Mesenchymal stem cell (in vitro differentiated cells and primary cell): ENCODE results near the gene SIGLEC5.

Experiments used
- DNase-seq: peaks from one replicate; pipeline ENCODE4 v3.0.0-alpha.2; 2013
- H2AFZ ChIP-seq: one replicate; pipeline ENCODE4 v1.6.1; 2013; ENCODE audit warnings: low read depth, mild to moderate bottlenecking, control low read depth, inconsistent platforms, low read length, moderate library complexity
- H2AK5ac ChIP-seq: 2 replicates; pipeline ENCODE4 v1.6.1; 2013; ENCODE audit warnings: low read length, moderate library complexity, mild to moderate bottlenecking, inconsistent platforms; ENCODE audit not compliant: severe bottlenecking
- H2BK120ac ChIP-seq: one replicate; pipeline ENCODE4 v1.6.1; 2013; ENCODE audit warnings: low read depth, mild to moderate bottlenecking, inconsistent platforms, low read length, moderate library complexity
- H2BK12ac ChIP-seq, 2 experiments: one replicate each; pipeline ENCODE4 v1.6.1; 2013; ENCODE audit warnings: inconsistent platforms in 2 of 2, low read length in 2 of 2, mild to moderate bottlenecking in 2 of 2, moderate library complexity in 2 of 2, control low read depth in 1 of 2
- H2BK15ac ChIP-seq: one replicate; pipeline ENCODE4 v1.6.1; 2013; ENCODE audit warnings: mild to moderate bottlenecking, low read depth, inconsistent platforms; ENCODE audit not compliant: poor library complexity, severe bottlenecking
- H2BK5ac ChIP-seq: 2 replicates; pipeline ENCODE4 v1.6.1; 2013; ENCODE audit warnings: low read depth, mild to moderate bottlenecking, low read length, control low read depth, inconsistent platforms; ENCODE audit not compliant: poor library complexity, severe bottlenecking
- H3K14ac ChIP-seq, 2 experiments: one replicate each; pipeline ENCODE4 v1.6.1; 2013; ENCODE audit warnings: inconsistent platforms in 2 of 2, low read length in 2 of 2, control low read depth in 1 of 2, mild to moderate bottlenecking in 1 of 2, moderate library complexity in 1 of 2
- H3K18ac ChIP-seq, 2 experiments: one replicate each; pipeline ENCODE4 v1.6.1; 2013; ENCODE audit warnings: inconsistent platforms in 2 of 2, low read length in 2 of 2, control low read depth in 1 of 2, low read depth in 1 of 2, mild to moderate bottlenecking in 1 of 2
- H3K23ac ChIP-seq, 2 experiments: one replicate each; pipeline ENCODE4 v1.6.1; 2013; ENCODE audit warnings: inconsistent platforms in 2 of 2, low read length in 2 of 2, mild to moderate bottlenecking in 2 of 2, moderate library complexity in 2 of 2, control low read depth in 1 of 2
- H3K27ac ChIP-seq: 2 replicates; pipeline ENCODE4 v1.5.1; 2013; ENCODE audit warnings: mild to moderate bottlenecking, moderate library complexity, low read length, control low read depth, inconsistent platforms; ENCODE audit not compliant: poor library complexity, severe bottlenecking
- H3K27me3 ChIP-seq, 2 experiments: 2 replicates each; pipeline versions ENCODE4 v1.6.1 to v1.7.0; 2013; ENCODE audit warnings: low read length in 2 of 2, mild to moderate bottlenecking in 2 of 2, moderate library complexity in 2 of 2, control low read depth in 1 of 2, inconsistent platforms in 1 of 2; ENCODE audit not compliant: control insufficient read depth in 1 of 2, insufficient read depth in 1 of 2
- H3K36me3 ChIP-seq, 2 experiments: 2 replicates each; pipeline versions ENCODE4 v1.6.1 to v1.7.0; 2013; ENCODE audit warnings: low read length in 2 of 2, control low read depth in 1 of 2, inconsistent platforms in 1 of 2, low read depth in 1 of 2, mild to moderate bottlenecking in 1 of 2; ENCODE audit not compliant: insufficient read depth in 2 of 2, control insufficient read depth in 1 of 2
- H3K4ac ChIP-seq, 2 experiments: one replicate each; pipeline ENCODE4 v1.6.1; 2013; ENCODE audit warnings: inconsistent platforms in 2 of 2, low read length in 2 of 2, mild to moderate bottlenecking in 2 of 2, moderate library complexity in 2 of 2, control low read depth in 1 of 2, low read depth in 1 of 2
- H3K4me1 ChIP-seq: 2 replicates; pipeline ENCODE4 v1.6.1; 2013; ENCODE audit warnings: low read depth, low read length, control low read depth; ENCODE audit not compliant: control insufficient read depth, insufficient read depth
- H3K4me2 ChIP-seq: 2 replicates; pipeline ENCODE4 v1.6.1; 2013; ENCODE audit warnings: low read length, mild to moderate bottlenecking, inconsistent platforms; ENCODE audit not compliant: poor library complexity, severe bottlenecking
- H3K4me3 ChIP-seq, 2 experiments: 2 replicates each; pipeline versions ENCODE4 v1.5.1 to v1.7.0; 2013; ENCODE audit warnings: low read length in 2 of 2, mild to moderate bottlenecking in 2 of 2, control low read depth in 1 of 2, low read depth in 1 of 2; ENCODE audit not compliant: insufficient read depth in 1 of 2
- H3K79me1 ChIP-seq: replicated peaks from 2 replicates; pipeline ENCODE4 v1.6.1; 2013; ENCODE audit warnings: mild to moderate bottlenecking, control low read depth, low read length, inconsistent platforms; ENCODE audit not compliant: poor library complexity, severe bottlenecking
- H3K9ac ChIP-seq: 2 replicates; pipeline ENCODE4 v1.7.0; 2013; ENCODE audit warnings: mild to moderate bottlenecking, low read length, moderate library complexity
- H3K9me3 ChIP-seq: 2 replicates; pipeline ENCODE4 v1.7.0; 2013; ENCODE audit warnings: mild to moderate bottlenecking, low read length; ENCODE audit not compliant: control insufficient read depth
- H4K8ac ChIP-seq: one replicate; pipeline ENCODE4 v1.6.1; 2013; ENCODE audit warnings: inconsistent platforms, mild to moderate bottlenecking, low read length, moderate library complexity
- H4K91ac ChIP-seq: one replicate; pipeline ENCODE4 v1.6.1; 2013; ENCODE audit warnings: mild to moderate bottlenecking, low read length, inconsistent platforms
- WGBS: methylation state at CpG from one replicate; pipeline ENCODE4 v1.1.7; 2013; ENCODE audit warnings: mixed read lengths; 5-methylcytosine and 5-hydroxymethylcytosine counted together

The SIGLEC5 gene

GRCh38 chr19:51589511-51589910 lies 40.7 kb downstream of the SIGLEC5 start:
- 100% methylated on average over 2 of the region's 2 CpGs for WGBS
- H3K4ac ChIP-seq = no peak overlapping the region

GRCh38 chr19:51587264-51588191 lies 42.7 kb downstream of the SIGLEC5 start:
- no peak overlapping the region for H4K91ac ChIP-seq
- no peak overlapping the region for H2BK5ac ChIP-seq
- no peaks in the 10 kb centered on the region for H3K27me3 ChIP-seq
- no peak overlapping the region for H4K8ac ChIP-seq
- no peak overlapping the region for H2BK12ac ChIP-seq
- peak overlapping the region in 1 of 2 experiments; percentile 32 for H3K4me3 ChIP-seq
- 96% methylated on average over 9 of the region's 9 CpGs for WGBS
- H3K9ac ChIP-seq = no peak overlapping the region
- no peak overlapping the region for H3K23ac ChIP-seq
- no peaks in the 10 kb centered on the region for H3K4me1 ChIP-seq
- H3K4ac ChIP-seq = no peak overlapping the region
- DNase-seq = no peak
- no peak overlapping the region for H3K18ac ChIP-seq
- H2AFZ ChIP-seq = peak overlapping the region; percentile 23
- no peak overlapping the region for H3K27ac ChIP-seq
- no peak overlapping the region for H2BK120ac ChIP-seq
- H3K14ac ChIP-seq = no peak overlapping the region
- no peak overlapping the region for H3K4me2 ChIP-seq
- H3K36me3 ChIP-seq = peaks cover 22 to 60% of the 10 kb centered on the region in 2 experiments
- no peak overlapping the region for H2AK5ac ChIP-seq
- peaks cover 49% of the 10 kb centered on the region for H3K9me3 ChIP-seq
- peaks cover 3% of the 10 kb centered on the region for H3K79me1 ChIP-seq
- no peak overlapping the region for H2BK15ac ChIP-seq

More at GRCh38 chr19:51589511-51589910, 40.7 kb downstream of the SIGLEC5 start:
- H3K4me3 ChIP-seq = no peak overlapping the region
- H2BK5ac ChIP-seq = no peak overlapping the region
- H2BK12ac ChIP-seq = no peak overlapping the region
- peaks cover 8% of the 10 kb centered on the region for H3K4me1 ChIP-seq
- no peak overlapping the region for H3K14ac ChIP-seq
- no peak overlapping the region for H3K4me2 ChIP-seq
- DNase-seq = no peak
- peaks cover 38% of the 10 kb centered on the region for H3K9me3 ChIP-seq
- H3K27ac ChIP-seq = no peak overlapping the region
- H3K18ac ChIP-seq = no peak overlapping the region
- no peaks in the 10 kb centered on the region for H3K27me3 ChIP-seq
- no peak overlapping the region for H2AK5ac ChIP-seq
- no peak overlapping the region for H4K91ac ChIP-seq
- no peak overlapping the region for H3K23ac ChIP-seq
- H2BK120ac ChIP-seq = no peak overlapping the region
- no peak overlapping the region for H3K9ac ChIP-seq
- H2AFZ ChIP-seq = no peak overlapping the region
- no peak overlapping the region for H2BK15ac ChIP-seq
- H3K79me1 ChIP-seq = peaks cover 4% of the 10 kb centered on the region
- H4K8ac ChIP-seq = no peak overlapping the region
- H3K36me3 ChIP-seq = peaks cover 18 to 41% of the 10 kb centered on the region in 2 experiments

- Histone ChIP-seq H3K9me3 (peaks cover 49% of the 10 kb centered on the region), H3K18ac (no peak overlapping the region), H3K4me2 (no peak overlapping the region), H2BK12ac (no peak overlapping the region), H3K23ac (no peak overlapping the region), H2AK5ac (no peak overlapping the region), H3K79me1 (peaks cover 5% of the 10 kb centered on the region), H3K4me3 (peak overlapping the region in 1 of 2 experiments; percentile 32), H4K91ac (no peak overlapping the region), H4K8ac (no peak overlapping the region), H3K27ac (no peak overlapping the region), H2BK5ac (no peak overlapping the region), H2AFZ (no peak overlapping the region), H3K27me3 (no peaks in the 10 kb centered on the region), H3K9ac (no peak overlapping the region), H3K4me1 (no peaks in the 10 kb centered on the region), H3K4ac (no peak overlapping the region), H3K14ac (no peak overlapping the region), H2BK15ac (no peak overlapping the region), H2BK120ac (no peak overlapping the region), H3K36me3 (peaks cover 26 to 66% of the 10 kb centered on the region in 2 experiments)
- WGBS = 97% methylated on average over 4 of the region's 4 CpGs
- no peak for DNase-seq
Observed at GRCh38 chr19:51586799-51587198, 43.4 kb downstream of the SIGLEC5 start.

GRCh38 chr19:51586103-51586728 lies 44.0 kb downstream of the SIGLEC5 start:
- no peak overlapping the region for H2BK5ac ChIP-seq
- H3K79me1 ChIP-seq = peaks cover 8% of the 10 kb centered on the region
- H3K4me2 ChIP-seq = no peak overlapping the region
- no peak overlapping the region for H2BK15ac ChIP-seq
- H3K36me3 ChIP-seq = peaks cover 30 to 72% of the 10 kb centered on the region in 2 experiments
- no peak overlapping the region for H2AFZ ChIP-seq
- no peak overlapping the region for H4K91ac ChIP-seq
- peaks cover 54% of the 10 kb centered on the region for H3K9me3 ChIP-seq
- peak overlapping the region in 1 of 2 experiments; percentile 6 for H3K4me3 ChIP-seq
- no peak overlapping the region for H2BK12ac ChIP-seq
- H3K4ac ChIP-seq = no peak overlapping the region
- H3K18ac ChIP-seq = no peak overlapping the region
- H3K23ac ChIP-seq = no peak overlapping the region
- no peak overlapping the region for H3K14ac ChIP-seq
- no peak overlapping the region for H2AK5ac ChIP-seq
- no peak overlapping the region for H2BK120ac ChIP-seq
- H3K4me1 ChIP-seq = no peaks in the 10 kb centered on the region
- WGBS = no CpG with 5 or more reads among the region's 1 CpG
- no peak overlapping the region for H4K8ac ChIP-seq
- no peaks in the 10 kb centered on the region for H3K27me3 ChIP-seq
- no peak overlapping the region for H3K27ac ChIP-seq
- no peak for DNase-seq
- H3K9ac ChIP-seq = no peak overlapping the region
